Esophagus muscularis mucosa (tissue), 3 donors: ENCODE results near the gene ZNF438.

Source experiments
- EP300 ChIP-seq: sonication (generic); formaldehyde crosslinking; IDR thresholded peaks from one replicate; pipeline ENCODE4 v1.6.1; 2017; ENCODE audit warnings: antibody characterized with exemption
- TF ChIP-seq, protein P1 (sequence below), 3 experiments: fragments of 200-600 bp in 2 of 3; fragments of 450-650 bp in 1 of 3; sonication (generic) in 2 of 3; IDR thresholded peaks; one replicate each; pipeline ENCODE4 v1.5.1; 2017 to 2019; ENCODE audit warnings: antibody characterized with exemption in 3 of 3, mild to moderate bottlenecking in 2 of 3, moderate library complexity in 1 of 3

DNA sequence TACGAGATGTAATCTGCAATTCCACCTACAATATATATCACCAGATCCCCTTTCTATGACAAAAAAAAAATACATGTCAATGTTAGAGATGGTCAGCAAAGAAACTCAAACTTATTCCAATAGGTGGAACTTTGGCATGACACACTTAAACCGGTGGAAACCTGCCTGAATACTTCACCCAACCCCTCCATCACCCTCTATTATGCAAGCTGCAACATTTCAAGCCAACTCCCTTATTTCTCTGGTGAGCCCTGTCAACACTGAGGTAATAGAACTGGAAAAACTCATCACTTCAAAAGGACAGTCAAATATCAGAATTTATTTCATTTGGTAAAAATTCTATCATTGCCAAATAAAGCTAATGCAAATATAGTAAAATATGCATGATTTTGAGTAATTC lies 3.6 kb downstream of the ZNF438 start:
- TF ChIP-seq, protein P1, sequence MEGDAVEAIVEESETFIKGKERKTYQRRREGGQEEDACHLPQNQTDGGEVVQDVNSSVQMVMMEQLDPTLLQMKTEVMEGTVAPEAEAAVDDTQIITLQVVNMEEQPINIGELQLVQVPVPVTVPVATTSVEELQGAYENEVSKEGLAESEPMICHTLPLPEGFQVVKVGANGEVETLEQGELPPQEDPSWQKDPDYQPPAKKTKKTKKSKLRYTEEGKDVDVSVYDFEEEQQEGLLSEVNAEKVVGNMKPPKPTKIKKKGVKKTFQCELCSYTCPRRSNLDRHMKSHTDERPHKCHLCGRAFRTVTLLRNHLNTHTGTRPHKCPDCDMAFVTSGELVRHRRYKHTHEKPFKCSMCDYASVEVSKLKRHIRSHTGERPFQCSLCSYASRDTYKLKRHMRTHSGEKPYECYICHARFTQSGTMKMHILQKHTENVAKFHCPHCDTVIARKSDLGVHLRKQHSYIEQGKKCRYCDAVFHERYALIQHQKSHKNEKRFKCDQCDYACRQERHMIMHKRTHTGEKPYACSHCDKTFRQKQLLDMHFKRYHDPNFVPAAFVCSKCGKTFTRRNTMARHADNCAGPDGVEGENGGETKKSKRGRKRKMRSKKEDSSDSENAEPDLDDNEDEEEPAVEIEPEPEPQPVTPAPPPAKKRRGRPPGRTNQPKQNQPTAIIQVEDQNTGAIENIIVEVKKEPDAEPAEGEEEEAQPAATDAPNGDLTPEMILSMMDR (IDR thresholded peaks at IDR 0.05): no peak
- no peak for TF ChIP-seq EP300
